ENCODE data around the gene IPCEF1.

The IPCEF1 gene

GRCh38 chr6:154356690-154357089 is at the start of gene IPCEF1:
Gene IPCEF1, minus strand, starts transcription at chr6:154356803. Its CDS starts 90,856 bp downstream, at chr6:154265947.
- no peak for DNase-seq (ENCODE audit: low spot score)

GRCh38 chr6:154406301-154406700 is 49.7 kb upstream of the IPCEF1 start:
- no peak for DNase-seq (ENCODE audit: low spot score)

- DNase-seq (ENCODE audit: low spot score), result no peak
Measured at GRCh38 chr6:154404791-154405400, 48.3 kb upstream of the IPCEF1 start.

- no peak for DNase-seq (ENCODE audit: low spot score)
Measured at GRCh38 chr6:154403788-154404187, 47.2 kb upstream of the IPCEF1 start.

- no peak for DNase-seq (ENCODE audit: low spot score)
Measured at GRCh38 chr6:154402081-154402780, 45.6 kb upstream of the IPCEF1 start.

GRCh38 chr6:154399097-154399496 is 42.5 kb upstream of the IPCEF1 start:
- DNase-seq (ENCODE audit: low spot score), result peak; percentile 54

- DNase-seq (ENCODE audit: low spot score), result no peak
Measured at GRCh38 chr6:154397491-154398195, 41.0 kb upstream of the IPCEF1 start.

- DNase-seq (ENCODE audit: low spot score), result no peak
Measured at GRCh38 chr6:154395878-154396277, 39.3 kb upstream of the IPCEF1 start.

- DNase-seq (ENCODE audit: low spot score), result no peak
Measured at GRCh38 chr6:154395316-154395715, 38.7 kb upstream of the IPCEF1 start.

- no peak for DNase-seq (ENCODE audit: low spot score)
Measured at GRCh38 chr6:154394571-154394970, 38.0 kb upstream of the IPCEF1 start.

GRCh38 chr6:154390034-154390433 is 33.4 kb upstream of the IPCEF1 start:
- no peak for DNase-seq (ENCODE audit: low spot score)

GRCh38 chr6:154388803-154389202 is 32.2 kb upstream of the IPCEF1 start:
- no peak for DNase-seq (ENCODE audit: low spot score)

GRCh38 chr6:154386848-154387717 is 30.5 kb upstream of the IPCEF1 start:
- DNase-seq (ENCODE audit: low spot score), result no peak

- DNase-seq (ENCODE audit: low spot score), result no peak
Measured at GRCh38 chr6:154384191-154384590, 27.6 kb upstream of the IPCEF1 start.

GRCh38 chr6:154383273-154383672 is 26.7 kb upstream of the IPCEF1 start:
- DNase-seq (ENCODE audit: low spot score), result no peak

- DNase-seq (ENCODE audit: low spot score), result no peak
Measured at GRCh38 chr6:154382740-154383139, 26.1 kb upstream of the IPCEF1 start.

- no peak for DNase-seq (ENCODE audit: low spot score)
Measured at GRCh38 chr6:154381548-154381947, 24.9 kb upstream of the IPCEF1 start.

GRCh38 chr6:154380741-154381140 is 24.1 kb upstream of the IPCEF1 start:
- DNase-seq (ENCODE audit: low spot score), result no peak

- DNase-seq (ENCODE audit: low spot score), result no peak
Measured at GRCh38 chr6:154379585-154379984, 23.0 kb upstream of the IPCEF1 start.

GRCh38 chr6:154378518-154378917 is 21.9 kb upstream of the IPCEF1 start:
- DNase-seq (ENCODE audit: low spot score), result no peak

GRCh38 chr6:154377726-154378125 is 21.1 kb upstream of the IPCEF1 start:
- DNase-seq (ENCODE audit: low spot score), result no peak

- DNase-seq (ENCODE audit: low spot score), result no peak
Measured at GRCh38 chr6:154373971-154374370, 17.4 kb upstream of the IPCEF1 start.

Measured in putamen (tissue), 1 donor.